ENCODE measurements around the gene KCNB1. TPM values are rescaled to one million over a fixed set of nuclear protein-coding genes. Genes with fewer than 3 reads are reported as not detected.
"Not testable (repeated sequence)": the region's sequence is repeated elsewhere in the genome, so short reads cannot be mapped to it uniquely, and the experiment has no call there.

The KCNB1 gene
- total RNA-seq, 2 experiments from 2014 or later: not detected

DNA sequence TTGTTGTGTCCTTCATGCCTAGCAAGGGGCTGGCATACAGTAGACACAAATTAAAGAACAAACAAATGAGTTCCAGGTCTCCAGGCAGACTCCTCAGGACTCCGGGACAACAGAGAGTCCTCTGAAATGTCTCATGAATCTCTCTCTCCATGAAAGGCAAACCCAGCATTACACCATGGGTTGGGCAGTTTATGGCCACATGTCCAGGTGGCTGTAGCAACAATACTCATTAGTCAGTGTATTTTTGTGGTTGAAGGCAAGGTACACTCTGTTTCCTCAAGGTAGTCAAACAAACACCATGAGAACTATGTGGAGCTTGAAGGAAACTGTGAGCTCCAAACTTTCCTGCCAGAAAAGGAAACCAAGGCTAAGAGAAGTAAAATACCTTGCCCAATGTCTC, 62.2 kb downstream of the KCNB1 start:
- H3K27ac Mint-ChIP-seq: no peak overlapping the region
- H3K36me3 Mint-ChIP-seq: no peaks in the 10 kb centered on the region
- H3K27me3 Mint-ChIP-seq: peaks cover 5% of the 10 kb centered on the region
- DNase-seq: no peak
- no peak overlapping the region for H3K4me3 Mint-ChIP-seq
- no peaks in the 10 kb centered on the region for H3K4me1 Mint-ChIP-seq
- no peaks in the 10 kb centered on the region for H3K9me3 Mint-ChIP-seq

DNA sequence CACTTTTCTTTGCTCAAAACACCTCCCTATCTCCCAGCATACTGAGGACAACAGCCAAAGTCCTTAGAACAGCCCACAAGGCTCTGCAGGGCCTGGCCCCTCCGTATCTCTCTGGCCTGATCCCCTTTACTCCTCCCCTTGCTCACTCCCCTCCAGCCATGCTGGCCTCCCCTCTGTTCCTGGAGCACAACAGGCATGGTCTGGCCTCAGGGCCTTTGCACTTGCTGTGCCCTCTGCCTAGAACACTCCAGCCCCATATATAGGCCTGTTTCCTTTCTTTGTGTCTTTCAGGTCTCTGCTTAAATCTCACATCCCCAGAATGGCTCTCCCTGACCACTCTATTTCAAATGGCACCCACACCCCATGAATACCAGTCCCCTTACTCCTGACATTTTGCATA, 62.7 kb downstream of the KCNB1 start:
- no peak for DNase-seq
- Mint-ChIP-seq H3K27me3 (peaks cover 4% of the 10 kb centered on the region), H3K4me3 (no peak overlapping the region), H3K4me1 (no peaks in the 10 kb centered on the region), H3K27ac (no peak overlapping the region), H3K9me3 (no peaks in the 10 kb centered on the region), H3K36me3 (no peaks in the 10 kb centered on the region)

DNA sequence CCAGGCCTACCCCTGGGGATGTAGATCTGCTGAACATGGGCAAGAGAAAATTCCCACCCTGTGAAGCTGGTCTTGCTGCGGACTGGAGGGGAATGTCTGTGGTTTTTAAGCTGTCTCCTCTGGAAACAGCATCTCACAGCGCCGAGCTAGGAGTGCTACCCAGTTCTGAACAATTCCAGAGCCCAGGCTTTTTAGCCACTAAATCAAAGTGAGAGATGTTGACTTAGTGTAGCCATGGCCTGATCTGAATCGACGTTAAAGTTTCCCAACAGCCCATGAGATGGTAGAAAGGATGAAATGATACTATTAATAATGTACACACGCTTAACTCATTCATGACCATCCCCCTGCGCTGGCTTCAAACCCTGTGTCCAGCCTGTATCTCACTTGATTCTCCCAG, 63.7 kb downstream of the KCNB1 start:
- Mint-ChIP-seq H3K4me3 (no peak overlapping the region), H3K9me3 (no peaks in the 10 kb centered on the region), H3K36me3 (no peaks in the 10 kb centered on the region), H3K4me1 (no peaks in the 10 kb centered on the region), H3K27ac (no peak overlapping the region), H3K27me3 (peaks cover 2% of the 10 kb centered on the region)
- DNase-seq: no peak

DNA sequence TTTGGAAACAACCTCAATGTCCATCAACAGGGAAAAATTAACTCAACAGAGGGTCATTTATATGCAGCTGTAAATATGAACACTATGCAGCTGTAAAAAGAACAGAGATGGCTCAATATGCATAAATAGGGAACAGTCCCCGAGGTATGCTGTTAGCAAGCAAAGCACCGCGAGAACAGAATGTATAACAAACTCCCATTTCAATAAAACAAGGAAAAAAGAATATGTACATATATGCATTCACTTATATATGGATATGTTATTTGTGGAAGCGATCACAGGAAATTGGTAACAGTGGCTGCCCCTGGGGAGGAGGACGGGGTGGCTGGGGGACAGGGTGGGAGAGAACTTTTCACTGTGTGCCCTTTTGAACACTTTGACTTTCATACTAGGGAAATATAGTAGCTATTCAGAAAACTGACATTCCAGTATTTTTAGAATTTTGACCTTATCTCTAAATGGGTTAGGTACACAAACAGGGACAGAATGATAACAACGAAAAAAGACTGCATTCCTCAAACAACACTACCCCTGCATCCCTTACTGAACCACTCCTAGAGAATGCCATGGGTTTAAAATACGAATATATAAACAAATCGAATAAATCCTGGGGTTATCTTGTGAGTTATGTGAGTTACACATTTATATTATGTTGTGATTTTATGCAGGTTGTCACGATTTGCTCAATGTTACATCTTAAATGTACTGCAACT, 64.5 kb downstream of the KCNB1 start:
- H3K4me3 Mint-ChIP-seq: no peak overlapping the region
- peaks cover 8% of the 10 kb centered on the region for H3K27me3 Mint-ChIP-seq
- H3K27ac Mint-ChIP-seq: no peak overlapping the region
- no peak for DNase-seq
- H3K4me1 Mint-ChIP-seq: no peaks in the 10 kb centered on the region
- no peaks in the 10 kb centered on the region for H3K36me3 Mint-ChIP-seq
- H3K9me3 Mint-ChIP-seq: no peaks in the 10 kb centered on the region

DNA sequence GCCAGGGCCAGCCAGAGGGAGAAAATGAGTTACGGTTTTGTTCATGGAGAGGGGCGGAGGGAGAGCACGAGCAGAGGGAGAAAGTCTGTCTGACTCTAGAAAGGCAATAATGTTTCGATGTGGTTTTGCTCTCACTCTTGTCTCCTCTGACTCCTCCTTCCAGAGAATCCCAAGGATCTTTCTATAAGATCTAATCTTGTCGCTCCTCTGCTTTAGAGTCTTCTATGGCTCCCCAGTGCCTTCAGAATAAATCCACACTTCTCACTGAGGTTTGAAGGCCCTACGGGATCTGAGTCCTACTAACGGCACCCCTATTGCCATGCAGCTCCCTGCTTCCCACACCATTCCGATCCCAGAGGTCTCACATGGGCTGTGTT, 66.8 kb downstream of the KCNB1 start:
- Mint-ChIP-seq H3K4me1 (no peaks in the 10 kb centered on the region), H3K27me3 (peaks cover 8% of the 10 kb centered on the region), H3K4me3 (no peak overlapping the region), H3K27ac (no peak overlapping the region), H3K9me3 (no peaks in the 10 kb centered on the region), H3K36me3 (no peaks in the 10 kb centered on the region)
- DNase-seq: no peak

DNA sequence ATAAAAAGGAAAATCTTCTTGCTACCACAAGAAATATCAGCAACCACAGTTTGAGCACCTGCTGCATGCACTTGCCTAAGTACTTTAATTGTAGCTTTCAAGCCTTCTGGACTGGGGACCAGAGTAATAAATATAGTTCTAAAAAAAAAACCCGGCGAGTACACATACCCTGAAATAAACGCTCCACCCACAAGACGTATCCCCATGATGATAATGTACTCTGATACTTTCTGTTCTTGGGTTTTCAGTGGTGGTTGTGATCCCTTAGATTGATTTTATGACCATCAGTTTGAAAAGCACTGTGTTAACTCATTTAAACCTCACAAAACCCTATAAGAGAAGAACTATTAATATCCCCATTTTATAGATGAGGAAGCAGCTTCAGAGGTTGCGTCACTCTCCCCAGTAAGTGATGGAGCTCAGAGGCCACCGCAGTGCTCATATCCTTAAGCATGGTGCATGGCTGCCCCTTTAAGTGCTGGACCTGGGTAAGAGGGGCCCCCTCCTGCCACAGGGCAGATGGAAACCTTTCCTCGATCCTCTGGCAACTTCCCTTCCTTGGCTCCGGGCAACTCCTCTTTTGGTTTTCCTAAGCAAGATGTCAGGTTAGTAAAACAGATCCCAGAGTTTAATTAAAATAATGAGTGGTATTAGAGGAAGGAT, 67.3 kb downstream of the KCNB1 start:
- no peak for DNase-seq
- no peak overlapping the region for H3K4me3 Mint-ChIP-seq
- no peaks in the 10 kb centered on the region for H3K4me1 Mint-ChIP-seq
- no peaks in the 10 kb centered on the region for H3K36me3 Mint-ChIP-seq
- peaks cover 8% of the 10 kb centered on the region for H3K27me3 Mint-ChIP-seq
- H3K9me3 Mint-ChIP-seq: no peaks in the 10 kb centered on the region
- no peak overlapping the region for H3K27ac Mint-ChIP-seq

DNA sequence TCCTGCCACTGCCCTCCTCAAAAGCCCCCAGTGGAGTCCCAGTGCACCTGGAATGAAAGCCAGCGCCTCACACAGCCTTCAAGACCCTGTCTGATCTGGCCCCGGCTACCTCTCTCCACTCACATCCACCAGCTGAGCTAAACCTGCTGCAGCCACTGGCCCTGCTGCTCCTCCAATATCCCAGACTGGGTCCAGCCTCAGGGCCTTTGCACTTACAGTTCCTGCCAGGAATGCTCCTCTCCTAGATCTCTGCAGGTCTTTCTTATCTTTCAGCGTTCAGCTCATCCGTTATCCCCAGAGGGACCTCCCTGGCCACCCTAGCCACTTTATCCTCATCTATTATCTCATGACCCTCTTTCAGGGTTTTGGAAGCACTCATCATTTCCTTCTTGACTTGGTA, 68.8 kb downstream of the KCNB1 start:
- Mint-ChIP-seq H3K4me1 (no peaks in the 10 kb centered on the region), H3K36me3 (no peaks in the 10 kb centered on the region), H3K9me3 (no peaks in the 10 kb centered on the region), H3K27ac (no peak overlapping the region), H3K4me3 (no peak overlapping the region), H3K27me3 (peaks cover 11% of the 10 kb centered on the region)
- no peak for DNase-seq

DNA sequence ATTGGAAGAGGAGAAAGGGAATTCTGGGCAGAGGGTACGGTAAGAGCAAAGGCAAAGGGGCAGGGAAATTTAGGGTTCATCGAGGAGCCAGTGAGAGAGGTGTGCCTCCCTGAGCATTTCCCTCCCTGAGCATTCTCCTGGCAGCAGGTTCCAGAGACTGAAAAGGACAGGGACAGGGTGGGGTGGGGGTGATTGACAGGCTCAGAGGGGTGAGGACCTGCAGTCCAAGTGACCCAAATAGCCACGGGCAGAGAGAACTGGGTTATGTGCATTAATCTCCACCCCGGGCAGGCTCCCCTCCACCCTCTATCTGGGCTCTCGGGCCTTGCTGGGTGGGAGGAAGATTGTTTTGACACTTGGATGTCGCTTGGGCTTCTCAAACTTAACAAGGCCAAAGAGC, 69.5 kb downstream of the KCNB1 start:
- Mint-ChIP-seq H3K27ac (no peak overlapping the region), H3K4me3 (no peak overlapping the region), H3K27me3 (peaks cover 11% of the 10 kb centered on the region), H3K9me3 (no peaks in the 10 kb centered on the region), H3K4me1 (no peaks in the 10 kb centered on the region), H3K36me3 (no peaks in the 10 kb centered on the region)
- no peak for DNase-seq

DNA sequence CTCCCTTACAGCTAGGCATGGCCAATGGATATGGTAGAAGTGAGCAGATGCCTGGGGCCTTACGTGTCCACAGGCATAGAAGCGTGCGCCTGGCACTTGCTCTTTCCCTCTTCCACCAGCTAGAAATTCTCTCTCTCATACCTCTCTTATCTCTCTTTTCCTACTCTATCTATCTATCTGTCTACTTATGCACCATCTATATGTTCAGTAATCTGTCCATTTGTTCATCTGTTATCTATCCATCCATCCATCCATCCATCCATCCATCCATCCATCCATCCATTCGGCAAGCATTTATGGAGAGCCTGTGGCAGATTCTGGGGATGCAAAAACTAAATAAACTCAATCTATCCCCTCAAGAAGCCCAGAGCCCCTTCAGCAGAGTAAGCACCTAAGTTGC, 70.2 kb downstream of the KCNB1 start:
- H3K4me3 Mint-ChIP-seq: no peak overlapping the region
- no peaks in the 10 kb centered on the region for H3K4me1 Mint-ChIP-seq
- no peaks in the 10 kb centered on the region for H3K36me3 Mint-ChIP-seq
- H3K9me3 Mint-ChIP-seq: no peaks in the 10 kb centered on the region
- no peak for DNase-seq
- no peak overlapping the region for H3K27ac Mint-ChIP-seq
- peaks cover 11% of the 10 kb centered on the region for H3K27me3 Mint-ChIP-seq

DNA sequence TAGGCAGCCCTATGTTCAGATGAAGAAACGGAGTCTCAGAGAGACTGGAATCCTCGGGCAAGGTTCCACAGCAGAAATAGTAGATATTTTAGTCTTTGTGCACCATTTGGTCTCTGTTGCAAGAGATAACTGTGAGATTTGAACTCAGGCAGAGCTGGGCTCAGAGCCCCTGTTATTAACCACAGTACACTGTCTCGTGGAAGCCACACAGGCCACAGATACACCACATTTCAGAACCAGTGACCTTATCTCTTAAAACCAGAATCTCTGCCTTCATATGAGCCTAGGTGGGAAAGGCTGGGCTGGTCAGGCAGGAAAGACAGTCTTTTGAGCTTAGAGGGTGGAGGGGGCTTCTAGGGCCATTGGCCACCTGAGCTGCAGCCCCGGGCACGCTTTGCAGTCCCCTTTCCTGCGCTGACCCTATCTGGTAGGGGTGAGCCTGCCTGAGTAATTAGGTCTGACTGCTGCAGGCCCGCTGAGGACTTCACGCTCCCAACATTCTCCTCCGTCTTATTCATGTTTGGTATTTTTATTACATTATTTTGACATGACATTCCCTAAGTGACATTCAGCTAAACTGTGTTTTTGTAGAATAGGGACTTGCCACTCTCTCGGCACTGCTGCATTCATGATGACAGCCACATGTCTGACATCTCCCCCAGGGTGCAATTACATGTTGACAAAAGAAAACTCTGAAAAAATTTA, 71.1 kb downstream of the KCNB1 start:
- no peak for DNase-seq
- peaks cover 11% of the 10 kb centered on the region for H3K27me3 Mint-ChIP-seq
- no peak overlapping the region for H3K4me3 Mint-ChIP-seq
- H3K36me3 Mint-ChIP-seq: no peaks in the 10 kb centered on the region
- H3K27ac Mint-ChIP-seq: no peak overlapping the region
- H3K4me1 Mint-ChIP-seq: no peaks in the 10 kb centered on the region
- no peaks in the 10 kb centered on the region for H3K9me3 Mint-ChIP-seq

DNA sequence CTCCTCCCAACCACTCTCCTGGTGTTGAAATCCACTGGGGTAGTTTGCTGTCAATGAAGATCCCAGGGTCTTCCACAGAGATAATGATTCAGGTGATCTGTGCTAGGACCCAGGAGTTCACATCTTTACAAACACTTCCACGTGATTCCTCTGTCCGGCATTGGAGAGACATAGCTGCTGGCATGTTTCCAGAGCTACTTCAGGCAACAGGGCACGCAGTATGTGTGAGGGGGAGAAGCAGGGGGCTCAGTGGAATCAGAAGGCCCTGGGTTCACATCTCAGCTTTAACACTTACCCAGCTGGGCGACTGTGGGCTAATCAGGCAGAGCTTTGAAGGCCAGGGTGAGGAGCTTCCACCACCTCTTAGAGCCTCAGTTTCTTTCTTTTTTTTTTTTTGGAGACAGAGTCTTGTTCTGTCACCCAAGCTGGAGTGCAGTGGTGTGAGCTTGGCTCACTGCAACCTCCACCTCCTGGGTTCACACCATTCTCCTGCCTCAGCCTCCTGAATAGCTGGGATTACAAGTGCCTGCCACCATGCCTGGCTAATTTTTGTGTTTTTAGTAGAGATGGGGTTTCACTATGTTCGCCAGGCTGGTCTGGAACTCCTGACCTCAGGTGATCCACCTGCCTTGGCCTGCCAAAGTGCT, 72.4 kb downstream of the KCNB1 start:
- H3K4me3 Mint-ChIP-seq, H3K4me1 Mint-ChIP-seq, H3K36me3 Mint-ChIP-seq, H3K27ac Mint-ChIP-seq, H3K9me3 Mint-ChIP-seq, DNase-seq: not testable (repeated sequence)
- H3K27me3 Mint-ChIP-seq: peaks cover 15% of the 10 kb centered on the region

DNA sequence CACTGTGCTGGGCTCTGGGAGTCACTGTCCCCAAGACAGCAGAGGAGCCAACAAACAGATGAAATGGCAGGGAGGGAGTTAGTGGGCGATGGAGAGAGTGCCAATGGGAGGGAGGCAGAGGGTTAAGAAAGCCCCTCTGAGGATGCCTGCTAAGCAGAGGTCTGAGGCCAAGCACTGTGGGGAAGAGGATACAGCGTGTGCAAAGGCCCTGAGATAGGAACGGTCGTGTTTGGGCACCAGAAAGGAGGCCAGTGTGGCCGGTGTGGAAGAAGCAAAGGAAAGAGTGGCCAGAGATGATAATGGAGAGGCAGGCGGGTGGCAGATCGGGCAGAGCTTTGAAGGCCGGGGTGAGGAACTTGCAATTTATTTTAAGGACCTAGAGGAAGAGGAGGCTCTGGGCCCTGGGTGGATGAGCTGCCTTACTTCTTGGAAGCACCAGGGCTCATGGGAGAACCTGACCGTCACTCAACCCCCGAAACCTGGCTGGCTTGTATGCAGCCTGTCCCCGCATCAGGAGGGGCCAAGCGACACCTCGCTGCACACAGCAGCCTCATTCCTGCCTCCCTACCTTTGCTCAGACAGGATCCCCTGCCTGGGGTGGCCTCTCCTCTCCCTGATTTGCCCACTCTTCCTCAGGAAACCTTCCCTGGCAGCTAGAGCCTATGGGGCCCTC, 73.0 kb downstream of the KCNB1 start:
- no peak overlapping the region for H3K4me3 Mint-ChIP-seq
- no peaks in the 10 kb centered on the region for H3K36me3 Mint-ChIP-seq
- H3K4me1 Mint-ChIP-seq: no peaks in the 10 kb centered on the region
- H3K9me3 Mint-ChIP-seq: no peaks in the 10 kb centered on the region
- peaks cover 16% of the 10 kb centered on the region for H3K27me3 Mint-ChIP-seq
- H3K27ac Mint-ChIP-seq: no peak overlapping the region
- DNase-seq: no peak

DNA sequence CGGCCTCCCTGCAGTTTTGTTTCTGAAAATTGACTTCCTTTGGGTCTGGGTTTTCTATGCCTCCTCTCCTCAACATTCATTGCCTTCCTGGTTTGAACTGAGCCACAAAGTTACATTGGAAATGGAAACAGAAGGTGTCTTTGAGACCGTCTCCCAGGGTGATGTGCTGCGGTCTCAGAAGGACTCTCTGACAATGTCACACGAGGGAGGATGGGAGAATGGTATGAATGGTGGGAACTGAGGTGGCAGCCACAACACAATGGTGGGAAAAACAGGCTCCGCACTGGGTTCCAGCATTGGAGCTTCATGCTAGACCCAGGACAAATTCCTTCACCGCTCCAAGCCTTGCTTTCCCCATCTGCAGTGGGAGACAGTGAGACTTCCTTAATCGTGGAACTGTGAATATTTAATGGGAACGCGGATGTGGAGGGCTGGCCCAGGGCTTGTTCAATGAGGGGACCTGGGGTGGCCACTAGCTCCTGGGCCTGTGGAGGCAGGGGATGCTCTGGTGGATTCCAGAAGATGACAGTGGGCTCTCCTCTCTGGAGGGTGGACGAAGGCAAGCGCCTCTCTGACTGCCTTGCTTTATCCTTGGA, 73.9 kb downstream of the KCNB1 start:
- H3K9me3 Mint-ChIP-seq: no peaks in the 10 kb centered on the region
- H3K4me1 Mint-ChIP-seq: no peaks in the 10 kb centered on the region
- H3K36me3 Mint-ChIP-seq: no peaks in the 10 kb centered on the region
- no peak for DNase-seq
- H3K4me3 Mint-ChIP-seq: no peak overlapping the region
- H3K27me3 Mint-ChIP-seq: peaks cover 12% of the 10 kb centered on the region
- H3K27ac Mint-ChIP-seq: no peak overlapping the region

DNA sequence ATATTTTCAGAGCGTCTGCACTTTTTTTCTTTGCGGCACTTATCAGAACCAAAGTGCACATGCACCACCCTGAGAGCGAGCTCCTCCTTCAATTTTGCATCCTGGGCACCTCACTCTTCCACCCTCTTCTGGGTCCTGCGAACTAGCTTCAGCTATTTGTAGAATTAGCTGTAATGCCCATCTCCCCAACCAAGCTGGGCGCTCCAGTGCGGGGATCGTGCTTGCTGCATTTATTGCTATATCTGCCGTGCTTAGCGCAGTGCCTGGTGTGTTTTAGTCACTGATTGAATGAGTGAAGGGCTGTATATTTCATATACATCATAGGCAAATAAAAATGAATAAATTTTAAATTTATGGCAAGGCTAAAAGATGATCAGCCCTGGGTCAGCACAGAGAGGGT, 75.8 kb downstream of the KCNB1 start:
- no peak overlapping the region for H3K4me3 Mint-ChIP-seq
- no peak for DNase-seq
- H3K9me3 Mint-ChIP-seq: no peaks in the 10 kb centered on the region
- H3K27ac Mint-ChIP-seq: no peak overlapping the region
- H3K27me3 Mint-ChIP-seq: peaks cover 11% of the 10 kb centered on the region
- no peaks in the 10 kb centered on the region for H3K4me1 Mint-ChIP-seq
- H3K36me3 Mint-ChIP-seq: no peaks in the 10 kb centered on the region

DNA sequence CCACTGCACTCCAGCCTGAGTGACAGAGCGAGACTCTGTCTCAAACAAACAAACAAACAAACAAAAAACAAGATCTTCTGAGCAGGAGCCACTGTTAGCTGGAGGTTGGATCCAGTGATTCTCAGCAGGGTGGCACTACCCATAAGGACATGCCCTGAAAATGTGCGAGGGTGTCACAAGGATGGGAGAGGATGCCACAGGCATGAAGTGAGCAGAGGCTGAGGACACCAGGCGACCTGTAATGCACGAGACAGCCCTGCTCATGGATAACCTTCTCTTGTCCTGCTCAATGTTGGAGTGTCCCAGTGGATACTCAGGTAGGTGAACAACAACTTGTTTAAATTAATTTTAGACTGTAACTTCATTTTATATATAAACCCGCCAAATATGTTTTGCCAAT, 76.8 kb downstream of the KCNB1 start:
- Mint-ChIP-seq H3K27ac (no peak overlapping the region), H3K27me3 (peaks cover 11% of the 10 kb centered on the region), H3K36me3 (no peaks in the 10 kb centered on the region), H3K9me3 (no peaks in the 10 kb centered on the region), H3K4me3 (no peak overlapping the region), H3K4me1 (no peaks in the 10 kb centered on the region)
- DNase-seq: no peak

Measured in activated naive CD8-positive, alpha-beta T cell treated with anti-CD3 and anti-CD28 coated beads for 36 hours (primary cell).